HepG2 (cell line): ENCODE results near the gene AGAP1. TPM values are rescaled to one million over a fixed set of nuclear protein-coding genes. Genes with fewer than 3 reads are reported as not detected.

Experiments used
- CENPBD1 ChIP-seq: sonication (generic); formaldehyde crosslinking; IDR thresholded peaks from 2 replicates; pipeline ENCODE4 v1.8.0; 2022; ENCODE audit warnings: missing genetic modification reagents, low read depth, mild to moderate bottlenecking, borderline replicate concordance
- FOXK1 ChIP-seq: sonication (generic); formaldehyde crosslinking; IDR thresholded peaks from 2 replicates; pipeline ENCODE4 v1.4.0; 2020; ENCODE audit warnings: low read depth, missing genetic modification reagents, borderline replicate concordance
- FOXP1 ChIP-seq, 2 experiments: fragments of 450-650 bp in 1 of 2; IDR thresholded peaks; 2 replicates each; pipeline ENCODE4 v1.6.1; 2017 to 2018; ENCODE audit warnings: antibody characterized with exemption in 1 of 2
- LCORL ChIP-seq, 2 experiments: fragments of 450-650 bp in 1 of 2; sonication (generic) in 1 of 2; formaldehyde crosslinking in 1 of 2; IDR thresholded peaks; 2 replicates each; pipeline versions ENCODE4 v1.5.0 to v1.6.1; 2017 to 2020; ENCODE audit warnings: antibody characterized with exemption in 1 of 2, missing genetic modification reagents in 1 of 2
- POLR2A ChIP-seq, 2 experiments: IDR thresholded peaks; 2 replicates each; pipeline ENCODE4 v1.6.1; 2011; ENCODE audit warnings: low read depth in 2 of 2, low read length in 2 of 2, mild to moderate bottlenecking in 1 of 2, moderate library complexity in 1 of 2; ENCODE audit not compliant: insufficient read depth in 1 of 2
- RBM22 ChIP-seq: fragments of 200-400 bp; formaldehyde crosslinking; optimal IDR thresholded peaks from 2 replicates; pipeline ENCODE3; 2017; ENCODE audit warnings: mild to moderate bottlenecking, low read length, moderate library complexity
- REPIN1 ChIP-seq: sonication (generic); formaldehyde crosslinking; IDR thresholded peaks from 2 replicates; pipeline ENCODE4 v1.8.0; 2022; ENCODE audit warnings: missing genetic modification reagents, low read depth, mild to moderate bottlenecking, borderline replicate concordance
- SOX6 ChIP-seq, 2 experiments: fragments of 450-650 bp in 1 of 2; sonication (generic) in 1 of 2; formaldehyde crosslinking in 1 of 2; IDR thresholded peaks; 2 replicates each; pipeline versions ENCODE4 v1.4.0 to v1.6.1; 2017 to 2020; ENCODE audit warnings: antibody characterized with exemption in 1 of 2, mild to moderate bottlenecking in 1 of 2, missing genetic modification reagents in 1 of 2
- SSRP1 ChIP-seq: IDR thresholded peaks from 2 replicates; pipeline ENCODE4 v1.6.1; 2016; ENCODE audit warnings: control low read depth
- TFE3 ChIP-seq: IDR thresholded peaks from 2 replicates; pipeline ENCODE4 v1.6.1; 2016
- TP53 ChIP-seq: sonication (generic); formaldehyde crosslinking; conservative IDR thresholded peaks from 2 replicates; pipeline ENCODE4 v1.4.0; 2020; ENCODE audit warnings: missing genetic modification reagents
- ZBTB38 ChIP-seq: sonication (generic); formaldehyde crosslinking; IDR thresholded peaks from 2 replicates; pipeline ENCODE4 v1.5.1; 2020; ENCODE audit warnings: mild to moderate bottlenecking, missing genetic modification reagents
- ZBTB44 ChIP-seq: sonication (generic); formaldehyde crosslinking; IDR thresholded peaks from 2 replicates; pipeline ENCODE4 v1.4.0; 2020; ENCODE audit warnings: missing genetic modification reagents
- ZFP90 ChIP-seq: sonication (generic); formaldehyde crosslinking; IDR thresholded peaks from 2 replicates; pipeline ENCODE4 v1.8.0; 2022; ENCODE audit warnings: missing genetic modification reagents, mild to moderate bottlenecking, inconsistent platforms, borderline replicate concordance
- ZNF142 ChIP-seq: sonication (generic); formaldehyde crosslinking; IDR thresholded peaks from 2 replicates; pipeline ENCODE4 v1.4.0; 2020; ENCODE audit warnings: missing genetic modification reagents
- ZNF260 ChIP-seq: sonication (generic); formaldehyde crosslinking; IDR thresholded peaks from 2 replicates; pipeline ENCODE4 v1.4.0; 2020; ENCODE audit warnings: missing genetic modification reagents, low read depth, mild to moderate bottlenecking, borderline replicate concordance
- ZNF3 ChIP-seq: IDR thresholded peaks from 2 replicates; pipeline ENCODE4 v1.7.0; 2017; ENCODE audit warnings: inconsistent platforms
- ZNF530 ChIP-seq: sonication (generic); formaldehyde crosslinking; IDR thresholded peaks from 2 replicates; pipeline ENCODE4 v1.5.0; 2020; ENCODE audit warnings: low read depth, mild to moderate bottlenecking, missing genetic modification reagents
- ZNF678 ChIP-seq: sonication (generic); formaldehyde crosslinking; IDR thresholded peaks from 2 replicates; pipeline ENCODE4 v1.4.0; 2020; ENCODE audit warnings: mild to moderate bottlenecking, missing genetic modification reagents
- ZNF7 ChIP-seq: IDR thresholded peaks from 2 replicates; pipeline ENCODE4 v1.6.1; 2016; ENCODE audit warnings: missing biosample characterization, missing genetic modification reagents
- ZNF75D ChIP-seq: sonication (generic); formaldehyde crosslinking; IDR thresholded peaks from 2 replicates; pipeline ENCODE4 v1.8.1; 2023; ENCODE audit warnings: missing genetic modification reagents, mild to moderate bottlenecking, borderline replicate concordance
- polyA plus RNA-seq, 8 experiments: library from polyadenylated mRNA; depleted of rRNA in 3 of 8; stranded (reverse) in 7 of 8; unstranded in 1 of 8; fragments of >200 nt; fragmentation: Illumina TruSeq in 4 of 8; extraction: Trizol in 4 of 8; gene quantifications; 2 replicates each; pipeline versions ENCODE4 v1.2.1 to v1.2.3, GENCODE V29; 2011 to 2016; ENCODE audit warnings: low read depth in 4 of 8, missing spikeins in 1 of 8, mixed read lengths in 1 of 8; ENCODE audit not compliant: insufficient read depth in 1 of 8
- total RNA-seq, 5 experiments: library from RNA; depleted of rRNA; stranded (reverse); fragments of >200 nt; fragmentation: Illumina TruSeq; extraction: Trizol; gene quantifications; 2 replicates each; pipeline ENCODE4 v1.2.3, GENCODE V29; 2016; ENCODE audit warnings: low read depth in 1 of 5

AGAP1 gene
- total and polyA plus RNA-seq, 2 of the 13 experiments (the other 11 are each of a cell fraction or from before 2014, with no cell fraction given) = 21.2 to 32.7 TPM

- TF ChIP-seq ZNF142 (CRISPR knock-in tag) (no peak), TFE3 (CRISPR knock-in tag) (peak; percentile 66; the same call in 1 of the 2 replicates), ZBTB38 (CRISPR knock-in tag) (peak; percentile 75), REPIN1 (no peak), FOXP1 (IDR thresholded peaks at IDR 0.05) (no peak), FOXP1 (CRISPR knock-in tag; IDR thresholded peaks at IDR 0.05) (peak; percentile 66), ZNF260 (CRISPR knock-in tag) (no peak), ZNF678 (CRISPR knock-in tag) (no peak), ZNF7 (no peak; the same call in 1 of the 2 replicates), FOXK1 (CRISPR knock-in tag) (0 out of 2 replicates have a peak, but pooled peaks have one; percentile 25), SOX6 (IDR thresholded peaks at IDR 0.05) (no peak), SOX6 (CRISPR knock-in tag; IDR thresholded peaks at IDR 0.05) (peak; percentile 78), ZFP90 (no peak), ZNF3 (CRISPR knock-in tag) (no peak), ZNF530 (CRISPR knock-in tag) (no peak), ZNF75D (no peak), ZBTB44 (CRISPR knock-in tag) (no peak), POLR2A (IDR thresholded peaks at IDR 0.05; ENCODE audit: insufficient read depth in 1 of 2, low read depth in 2 of 2, low read length in 2 of 2) (no peak), SSRP1 (CRISPR knock-in tag) (no peak), CENPBD1 (CRISPR knock-in tag) (no peak), LCORL (IDR thresholded peaks at IDR 0.05) (no peak), LCORL (CRISPR knock-in tag; IDR thresholded peaks at IDR 0.05) (0 out of 2 replicates have a peak, but pooled peaks have one; percentile 39), RBM22 (no peak), TP53 (CRISPR knock-in tag) (no peak)
Measured at GRCh38 chr2:235921508-235922191, 427.8 kb downstream of the AGAP1 start (continued).
